ENCODE measurements around the gene RHOV. TPM values are rescaled to one million over a fixed set of nuclear protein-coding genes. Genes with fewer than 3 reads are reported as not detected.
A peak's percentile ranks its signal among the peaks of the same experiment; 100 is the strongest.

RHOV gene
- total and polyA plus RNA-seq, 2 experiments from 2014 or later, result not detected

DNA sequence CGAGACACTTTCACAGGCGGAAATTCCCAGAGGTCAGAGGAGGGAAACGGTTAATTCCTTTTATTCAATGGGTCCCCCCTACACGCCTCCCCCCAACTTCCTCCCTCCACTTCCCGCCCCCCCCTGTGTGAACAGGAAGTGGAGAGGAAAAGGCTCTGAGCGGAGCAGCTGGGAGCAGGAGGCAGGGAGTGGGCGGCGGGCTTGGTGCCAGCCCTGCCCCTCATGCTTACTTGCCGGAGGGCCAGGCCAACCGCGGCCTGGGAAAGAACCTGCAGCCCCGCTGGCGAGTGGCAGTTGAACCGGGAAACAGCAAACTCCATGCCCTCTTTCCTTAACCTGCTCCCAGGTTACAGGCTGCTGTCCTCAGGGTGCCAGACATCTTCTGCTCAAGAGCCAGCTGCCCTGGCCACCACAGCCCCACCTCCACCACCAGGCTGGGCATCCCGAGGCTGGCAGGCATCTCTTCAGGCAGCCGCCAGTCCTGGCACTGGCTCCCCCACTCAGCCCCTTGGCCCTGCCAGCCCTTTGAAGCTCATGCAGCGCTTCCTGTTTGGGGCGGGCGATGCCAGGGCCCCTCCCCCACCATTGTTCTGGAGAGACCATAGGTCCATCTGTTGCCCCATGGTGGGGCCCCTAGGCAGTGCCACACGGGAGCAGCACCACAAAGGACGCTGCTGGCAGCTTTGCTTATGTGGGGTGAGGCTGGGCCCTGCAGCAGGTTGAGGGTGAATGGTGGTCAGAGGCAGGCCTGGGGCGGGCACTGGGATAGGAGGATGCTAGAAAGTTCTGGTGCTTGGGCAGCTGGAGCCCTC lies 33.2 kb upstream of the RHOV start:
- in situ Hi-C loops (cut with MboI), result loop anchor here (10.0 kb wide), 1 partner anchor 118 kb away; no protein-coding TSS in a partner anchor
- no peaks in the 10 kb centered on the region for H3K9me2 ChIP-seq (ENCODE audit: insufficient read depth)
- H3K27ac ChIP-seq, result peak overlapping the region; percentile 75
- H2AFZ ChIP-seq, result peak overlapping the region; percentile 49
- H3K4me1 ChIP-seq (ENCODE audit: insufficient read depth), result peaks cover 24% of the 10 kb centered on the region
- H3K36me3 ChIP-seq (ENCODE audit: low read depth), result no peaks in the 10 kb centered on the region; the same call in 1 of the 2 replicates
- WGBS, 2 experiments (ENCODE audit: low coverage in 1 of 2, low lambda C conversion rate in 2 of 2, missing lambda C conversion rate in 2 of 2), result 33% methylated on average over 20 to 22 of the region's 22 CpGs
- no peaks in the 10 kb centered on the region for H4K20me1 ChIP-seq (ENCODE audit: insufficient read depth)
- H3K9ac ChIP-seq, result peak overlapping the region; percentile 72
- H3K9me3 ChIP-seq (ENCODE audit: low read depth), result no peaks in the 10 kb centered on the region
- peaks cover 28% of the 10 kb centered on the region for H3F3A ChIP-seq (ENCODE audit: insufficient read depth)
- H3K4me3 ChIP-seq, result peak overlapping the region; percentile 63
- peak; percentile 44 for DNase-seq
- no peak for TF ChIP-seq EZH2 (IDR thresholded peaks at IDR 0.05; ENCODE audit: insufficient read depth, poor library complexity, severe bottlenecking)
- TF ChIP-seq EZH2phosphoT487 (IDR thresholded peaks at IDR 0.05; ENCODE audit: insufficient read depth, low read depth), result no peak
- no peaks in the 10 kb centered on the region for H3K27me3 ChIP-seq (replicated peaks; ENCODE audit: insufficient read depth)
- H3K79me2 ChIP-seq (ENCODE audit: insufficient read depth), result no peaks in the 10 kb centered on the region
- peak overlapping the region; percentile 79 for H3K4me2 ChIP-seq (ENCODE audit: unreplicated experiment)

DNA sequence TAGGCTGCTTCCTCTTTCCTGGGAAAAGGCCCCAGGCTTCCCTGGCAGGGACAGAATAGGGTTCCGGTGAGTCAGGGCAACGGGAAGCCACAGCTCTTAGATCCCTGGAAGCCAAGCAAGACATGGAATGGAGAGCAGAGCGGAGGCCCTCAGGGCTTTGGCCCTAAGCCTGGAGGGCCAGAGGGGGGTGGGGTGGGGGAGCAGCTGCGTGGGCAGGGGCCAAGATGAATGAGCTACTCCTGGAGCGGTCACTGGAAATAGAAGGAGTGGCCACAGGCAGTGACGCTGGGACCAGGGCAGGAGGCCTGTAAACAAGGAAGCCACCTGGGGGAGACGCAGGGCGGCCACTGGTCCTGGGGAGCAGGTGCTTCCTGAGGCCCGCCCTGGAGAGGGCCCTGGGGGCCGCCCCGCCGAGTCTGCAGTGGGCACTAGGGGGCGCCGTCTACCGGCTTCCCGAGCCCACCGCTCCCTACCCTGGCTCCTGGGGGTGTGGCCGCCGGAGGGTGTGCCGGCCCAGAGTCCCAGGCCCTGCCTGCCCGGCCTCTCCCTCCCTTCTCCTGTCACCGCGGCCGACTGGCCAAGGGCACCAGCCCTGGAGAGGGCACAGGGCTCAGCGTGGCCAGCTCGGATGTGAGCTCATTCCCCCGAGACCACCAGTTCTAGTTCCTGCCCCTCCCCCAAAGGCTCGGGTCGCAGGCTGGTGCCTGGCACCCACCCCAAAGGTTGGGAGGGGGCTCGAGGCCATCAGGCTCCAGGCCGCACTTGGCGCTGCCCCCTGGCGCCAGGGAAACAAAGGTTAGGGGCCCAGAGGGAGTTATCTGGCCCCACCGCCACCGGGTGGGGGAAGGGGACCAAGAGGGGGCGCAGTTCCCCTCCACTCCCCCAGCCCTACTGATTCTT lies 32.3 kb upstream of the RHOV start:
- Histone ChIP-seq H2AFZ (peak overlapping the region; percentile 49), H3K9me2 (ENCODE audit: insufficient read depth) (no peaks in the 10 kb centered on the region), H3K4me3 (peak overlapping the region; percentile 63), H3K27ac (peak overlapping the region; percentile 75), H3K9me3 (ENCODE audit: low read depth) (no peaks in the 10 kb centered on the region), H4K20me1 (ENCODE audit: insufficient read depth) (no peaks in the 10 kb centered on the region), H3K4me1 (ENCODE audit: insufficient read depth) (peaks cover 24% of the 10 kb centered on the region), H3K27me3 (replicated peaks; ENCODE audit: insufficient read depth) (no peaks in the 10 kb centered on the region), H3F3A (ENCODE audit: insufficient read depth) (peaks cover 28% of the 10 kb centered on the region), H3K79me2 (ENCODE audit: insufficient read depth) (peaks cover 6% of the 10 kb centered on the region), H3K9ac (peak overlapping the region; percentile 72), H3K4me2 (ENCODE audit: unreplicated experiment) (peak overlapping the region; percentile 79), H3K36me3 (ENCODE audit: low read depth) (no peaks in the 10 kb centered on the region; the same call in 1 of the 2 replicates)
- TF ChIP-seq EZH2 (IDR thresholded peaks at IDR 0.05; ENCODE audit: insufficient read depth, poor library complexity, severe bottlenecking), result no peak
- no peak for TF ChIP-seq EZH2phosphoT487 (IDR thresholded peaks at IDR 0.05; ENCODE audit: insufficient read depth, low read depth)
- DNase-seq, result peak; percentile 97
- in situ Hi-C loops (cut with MboI), result loop anchor here (10.0 kb wide), 1 partner anchor 118 kb away; no protein-coding TSS in a partner anchor
- WGBS, 2 experiments (ENCODE audit: low coverage in 1 of 2, low lambda C conversion rate in 2 of 2, missing lambda C conversion rate in 2 of 2), result 1 to 2% methylated on average over 33 to 35 of the region's 36 CpGs

DNA sequence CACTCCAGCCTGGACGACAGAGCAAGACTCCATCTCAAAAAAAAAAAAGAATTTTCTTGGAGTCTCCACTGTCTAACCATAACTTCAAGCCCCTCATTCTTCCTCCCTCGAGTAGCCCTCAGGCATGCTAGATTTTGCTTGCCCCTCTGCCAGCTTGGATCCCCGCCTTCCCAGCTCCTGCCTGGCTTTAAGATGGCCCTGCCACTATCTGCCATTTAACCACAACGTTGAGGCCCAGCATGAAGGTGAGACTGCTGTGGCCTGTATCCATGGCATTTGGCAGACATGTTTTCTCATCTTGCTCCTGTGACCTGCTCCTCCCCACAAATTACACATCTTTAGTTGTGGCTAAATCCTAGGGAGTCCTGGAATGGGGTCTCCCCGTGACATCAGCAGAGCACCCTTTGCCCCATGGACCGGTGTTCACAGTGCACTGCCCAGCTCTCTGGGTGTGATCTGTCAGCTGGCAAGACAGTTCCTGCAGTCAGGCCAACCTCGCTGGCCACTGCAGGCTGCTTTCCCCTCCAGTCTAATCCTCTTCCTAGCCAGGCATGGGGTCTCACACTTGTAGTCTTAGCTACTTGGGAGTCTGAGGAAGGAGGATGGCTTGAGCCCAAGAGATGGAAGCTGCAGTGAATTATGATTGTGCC lies 30.6 kb upstream of the RHOV start:
- H3K4me1 ChIP-seq (ENCODE audit: insufficient read depth), result peaks cover 14% of the 10 kb centered on the region
- no peaks in the 10 kb centered on the region for H4K20me1 ChIP-seq (ENCODE audit: insufficient read depth)
- no peaks in the 10 kb centered on the region for H3K27me3 ChIP-seq (replicated peaks; ENCODE audit: insufficient read depth)
- WGBS, 2 experiments (ENCODE audit: low coverage in 1 of 2, low lambda C conversion rate in 2 of 2, missing lambda C conversion rate in 2 of 2), result 63 to 65% methylated on average over 6 to 7 of the region's 7 CpGs
- H3K36me3 ChIP-seq (ENCODE audit: low read depth), result no peaks in the 10 kb centered on the region; the same call in 1 of the 2 replicates
- no peak overlapping the region for H3K4me2 ChIP-seq (ENCODE audit: unreplicated experiment)
- H3K9me3 ChIP-seq (ENCODE audit: low read depth), result no peaks in the 10 kb centered on the region
- no peak overlapping the region for H2AFZ ChIP-seq
- no peak overlapping the region for H3K9ac ChIP-seq
- TF ChIP-seq EZH2phosphoT487 (IDR thresholded peaks at IDR 0.05; ENCODE audit: insufficient read depth, low read depth), result no peak
- TF ChIP-seq EZH2 (IDR thresholded peaks at IDR 0.05; ENCODE audit: insufficient read depth, poor library complexity, severe bottlenecking), result no peak
- DNase-seq, result no peak
- in situ Hi-C loops (cut with MboI), result loop anchor here (10.0 kb wide), 1 partner anchor 120 kb away; no protein-coding TSS in a partner anchor
- peaks cover 28% of the 10 kb centered on the region for H3F3A ChIP-seq (ENCODE audit: insufficient read depth)
- H3K9me2 ChIP-seq (ENCODE audit: insufficient read depth), result no peaks in the 10 kb centered on the region
- peaks cover 22% of the 10 kb centered on the region for H3K79me2 ChIP-seq (ENCODE audit: insufficient read depth)
- H3K4me3 ChIP-seq, result no peak overlapping the region
- H3K27ac ChIP-seq, result no peak overlapping the region

All from GM23248 (cell line).